ENCODE measurements around the gene CRYGN. TPM values are rescaled to one million over a fixed set of nuclear protein-coding genes. Genes with fewer than 3 reads are reported as not detected.

The CRYGN gene, protein sequence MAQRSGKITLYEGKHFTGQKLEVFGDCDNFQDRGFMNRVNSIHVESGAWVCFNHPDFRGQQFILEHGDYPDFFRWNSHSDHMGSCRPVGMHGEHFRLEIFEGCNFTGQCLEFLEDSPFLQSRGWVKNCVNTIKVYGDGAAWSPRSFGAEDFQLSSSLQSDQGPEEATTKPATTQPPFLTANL
- not detected in 2 replicates for total RNA-seq (2014; rRNA removed; shearing (Covaris generic))

DNA sequence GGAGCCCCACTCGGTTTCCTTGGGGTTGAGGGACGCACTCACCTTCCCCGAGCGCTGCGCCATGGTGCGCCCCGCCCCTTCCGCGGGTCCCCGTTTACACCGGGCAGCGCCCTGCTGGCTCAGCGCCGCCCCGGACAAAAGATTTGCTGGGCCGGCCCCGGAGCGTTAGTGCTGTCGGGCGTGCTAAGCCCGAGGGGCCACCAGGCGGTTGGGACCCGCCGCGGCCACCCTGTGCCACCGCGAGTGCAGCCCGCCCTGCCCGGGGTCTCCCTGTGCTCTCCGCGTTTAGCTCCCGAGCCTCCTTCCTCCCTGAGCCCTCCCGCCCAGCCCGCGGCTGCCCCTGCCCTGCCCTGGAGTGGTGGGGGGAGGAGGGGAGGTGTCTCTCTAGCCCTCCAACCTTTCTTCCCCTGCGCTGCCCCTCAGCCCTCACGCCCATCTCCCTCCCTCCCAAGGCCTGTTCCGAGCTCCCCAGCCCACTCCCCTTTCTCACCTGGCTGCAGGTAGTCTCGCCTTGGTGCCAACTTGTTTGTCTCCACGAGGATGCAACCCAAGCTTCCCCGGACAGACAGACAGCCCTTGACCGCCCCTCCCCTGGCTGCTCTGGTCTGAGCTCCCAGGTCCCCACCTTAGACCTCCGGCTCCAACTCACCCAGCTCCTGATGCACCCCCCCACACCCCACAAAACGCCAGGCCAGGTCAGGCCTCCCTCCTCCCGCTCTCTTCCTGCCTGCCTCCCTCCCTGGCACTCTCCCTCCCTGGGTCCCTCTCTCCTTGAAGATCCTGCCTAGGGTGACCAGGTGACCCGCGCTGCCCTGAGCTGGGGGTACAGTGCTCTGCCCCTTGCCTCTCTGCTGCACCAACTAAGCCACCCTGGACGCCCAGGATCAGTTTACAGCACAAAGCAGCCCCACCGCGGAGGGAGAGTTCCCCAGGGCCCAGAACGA lies at the start of gene CRYGN:
Gene CRYGN (minus strand): TSS at position 287 of the 944 bp plus-strand sequence. CDS start 224 bp downstream, at position 63.
- DNase-seq (ENCODE audit: low spot score) = no peak

- DNase-seq (ENCODE audit: low spot score) = no peak
Observed at GRCh38 chr7:151489498-151489897, 49.6 kb upstream of the CRYGN start.

- no peak for DNase-seq (ENCODE audit: low spot score)
Observed at GRCh38 chr7:151488096-151488495, 48.2 kb upstream of the CRYGN start.

DNA sequence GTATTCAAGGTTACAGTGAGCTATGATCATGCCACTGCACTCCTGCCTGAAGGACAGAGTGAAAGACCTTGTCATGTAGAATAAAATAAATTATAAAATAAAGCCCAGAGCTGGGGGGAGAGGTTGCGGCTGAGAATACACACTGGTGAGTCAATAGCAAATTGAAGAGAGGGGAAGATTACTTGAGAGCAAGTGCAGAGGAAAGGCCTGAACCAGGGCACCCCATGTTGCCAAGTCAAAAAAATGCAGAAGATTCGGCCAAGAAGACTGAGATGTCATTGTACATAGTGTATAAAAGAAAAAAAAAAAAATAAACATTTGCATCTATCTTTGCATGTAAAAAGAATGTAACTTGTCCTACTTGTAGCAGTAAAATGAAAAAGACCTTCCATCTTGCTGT lies 47.3 kb upstream of the CRYGN start:
- no peak for DNase-seq (ENCODE audit: low spot score)

GRCh38 chr7:151486074-151486473 lies 46.1 kb upstream of the CRYGN start:
- DNase-seq (ENCODE audit: low spot score) = no peak

GRCh38 chr7:151484971-151485707 lies 45.2 kb upstream of the CRYGN start:
- DNase-seq (ENCODE audit: low spot score) = no peak

DNA sequence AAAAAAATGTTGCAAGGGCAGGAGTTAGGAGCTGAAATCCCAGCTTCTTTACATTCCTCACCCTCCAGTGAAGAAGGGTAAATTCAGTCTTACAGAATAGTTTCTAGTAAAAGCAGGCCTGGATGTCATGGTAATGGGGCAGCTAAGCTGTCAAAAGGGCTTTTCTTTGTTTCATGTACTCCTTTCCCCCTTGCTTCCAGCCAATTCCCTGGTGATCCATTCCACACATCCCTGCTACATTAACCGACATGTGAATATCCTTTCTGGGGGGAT lies 43.7 kb upstream of the CRYGN start:
- DNase-seq (ENCODE audit: low spot score) = no peak

GRCh38 chr7:151482883-151483710 lies 43.2 kb upstream of the CRYGN start:
- no peak for DNase-seq (ENCODE audit: low spot score)

DNA sequence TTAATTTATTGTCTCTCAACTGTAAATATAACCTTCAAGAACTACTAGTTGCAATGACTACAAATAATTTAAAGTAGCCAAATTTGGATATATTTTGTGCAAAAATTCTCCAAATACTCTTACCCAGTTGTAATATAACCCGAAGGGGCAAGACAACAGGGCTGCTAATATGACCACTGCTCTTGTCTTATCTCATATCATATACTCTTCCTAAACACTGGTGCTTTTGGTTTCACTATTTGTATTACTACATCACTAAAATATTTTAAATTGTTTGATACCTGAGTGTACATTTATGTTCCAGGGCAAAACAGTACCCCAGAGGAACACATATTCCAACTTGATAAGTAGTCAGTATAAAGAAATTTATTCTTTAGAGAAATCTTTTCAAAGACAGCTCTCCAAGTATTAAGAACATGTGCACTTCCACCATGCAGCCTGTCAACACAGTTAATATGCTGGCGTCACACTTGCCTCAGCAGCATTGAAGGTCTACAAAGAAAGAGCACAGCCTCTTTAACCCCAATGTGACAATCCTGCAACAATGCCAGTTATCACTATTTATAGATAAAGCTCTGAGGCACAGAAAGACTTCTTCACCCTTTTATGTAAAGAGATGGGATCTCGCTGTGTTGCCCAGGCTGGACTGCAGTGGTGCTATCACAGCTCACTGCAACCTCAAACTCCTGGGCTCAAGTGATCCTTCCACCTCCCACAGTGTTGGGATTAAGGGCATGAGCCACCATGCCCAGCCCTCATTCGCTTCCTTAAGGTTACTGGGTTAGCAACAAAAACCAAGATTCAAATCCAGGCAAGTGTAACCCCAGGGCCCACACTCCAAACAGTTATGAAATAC lies 41.9 kb upstream of the CRYGN start:
- no peak for DNase-seq (ENCODE audit: low spot score)

DNA sequence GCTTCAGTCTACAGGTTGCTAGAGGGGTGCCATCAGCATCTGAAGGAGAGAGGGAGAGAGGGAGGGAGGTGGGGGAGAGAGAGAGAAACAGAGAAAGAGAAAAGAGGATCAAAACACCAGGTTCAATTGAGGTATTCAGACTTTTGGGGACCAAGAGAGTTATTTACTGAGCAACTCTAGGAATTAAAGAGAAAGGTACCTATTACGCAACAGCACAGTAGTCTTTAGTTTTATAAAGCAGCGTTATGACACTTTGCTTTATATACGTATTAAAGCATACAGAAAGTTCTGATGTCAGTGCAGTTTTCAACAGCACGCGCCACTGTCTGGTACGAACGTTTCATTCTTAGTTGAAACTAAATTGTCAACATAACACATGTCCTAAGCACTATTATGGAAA lies 37.9 kb upstream of the CRYGN start:
- no peak for DNase-seq (ENCODE audit: low spot score)

GRCh38 chr7:151472644-151473380 lies 32.9 kb upstream of the CRYGN start:
- no peak for DNase-seq (ENCODE audit: low spot score)

- no peak for DNase-seq (ENCODE audit: low spot score)
Observed at GRCh38 chr7:151470711-151471110, 30.8 kb upstream of the CRYGN start.

DNA sequence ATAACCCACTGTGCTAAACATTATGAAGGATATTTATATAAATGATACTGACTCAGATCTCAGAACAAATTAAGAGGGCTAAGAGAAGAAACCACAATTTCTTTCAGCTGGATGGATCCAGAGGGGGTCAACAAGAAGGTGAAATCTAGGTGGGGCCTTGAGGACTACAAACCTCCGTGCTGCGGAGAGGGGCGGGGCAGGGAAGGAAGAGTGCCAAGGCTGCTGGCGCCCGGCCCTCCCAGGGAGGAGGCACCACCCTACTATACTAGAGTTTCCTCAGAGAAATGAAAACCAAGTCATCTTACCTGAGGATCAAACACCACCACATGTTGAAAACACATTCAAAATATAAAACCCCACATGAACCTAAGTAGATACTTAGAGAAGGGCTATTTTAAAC lies 29.3 kb upstream of the CRYGN start:
- no peak for DNase-seq (ENCODE audit: low spot score)

GRCh38 chr7:151468217-151469018 lies 28.5 kb upstream of the CRYGN start:
- no peak for DNase-seq (ENCODE audit: low spot score)

DNA sequence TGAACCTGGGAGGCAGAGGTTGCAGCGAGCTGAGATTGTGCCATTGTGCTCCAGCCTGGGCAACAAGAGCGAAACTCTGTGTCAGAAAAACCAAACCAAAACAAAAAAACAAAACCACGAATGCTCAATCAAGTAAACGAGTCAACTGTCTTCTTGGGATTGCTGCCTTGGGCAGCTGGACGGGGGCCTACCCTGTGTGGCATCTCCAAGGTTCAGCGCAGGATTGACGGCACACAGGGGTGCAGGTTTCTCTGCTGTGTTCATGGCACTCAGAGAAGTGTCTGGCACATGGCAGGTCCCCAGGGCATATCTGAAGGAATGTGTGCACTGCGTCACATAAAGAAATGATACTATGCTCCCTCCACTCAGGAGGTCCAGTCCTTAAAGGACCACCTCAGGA lies 25.2 kb upstream of the CRYGN start:
- DNase-seq (ENCODE audit: low spot score) = no peak

GRCh38 chr7:151462306-151462779 lies 22.4 kb upstream of the CRYGN start:
- DNase-seq (ENCODE audit: low spot score) = no peak

- DNase-seq (ENCODE audit: low spot score) = no peak
Observed at GRCh38 chr7:151461942-151462230, 21.9 kb upstream of the CRYGN start.

- DNase-seq (ENCODE audit: low spot score) = no peak
Observed at GRCh38 chr7:151461096-151461941, 21.4 kb upstream of the CRYGN start.
